ENCODE results near the gene TIGD6.
"Not testable (repeated sequence)": the region's sequence is repeated elsewhere in the genome, so short reads cannot be mapped to it uniquely, and the experiment has no call there.

The TIGD6 gene

GRCh38 chr5:150034662-150035061, 34.2 kb upstream of the TIGD6 start:
- no peaks in the 10 kb centered on the region for H3K27me3 ChIP-seq (ENCODE audit: insufficient read depth, low read length, poor library complexity, severe bottlenecking)
- TF ChIP-seq EZH2phosphoT487 (IDR thresholded peaks at IDR 0.05; ENCODE audit: borderline replicate concordance) (no peak), CTCF (conservative IDR thresholded peaks at IDR 0.05; ENCODE audit: low read length) (no peak)
- H3K4me2 ChIP-seq (ENCODE audit: low read depth, low read length, poor library complexity, severe bottlenecking) = no peak overlapping the region
- H3K9ac ChIP-seq (ENCODE audit: low read depth, low read length, poor library complexity, severe bottlenecking) = no peak overlapping the region
- no peaks in the 10 kb centered on the region for H4K20me1 ChIP-seq (ENCODE audit: insufficient read depth, low read length, poor library complexity, severe bottlenecking)
- no peaks in the 10 kb centered on the region for H3K4me1 ChIP-seq (ENCODE audit: insufficient read depth, low read length, poor library complexity, severe bottlenecking)
- H3F3A ChIP-seq (ENCODE audit: low read depth) = no peaks in the 10 kb centered on the region
- H3K36me3 ChIP-seq (ENCODE audit: insufficient read depth, low read length) = peaks cover 97% of the 10 kb centered on the region; the same call in 1 of the 2 replicates
- no peaks in the 10 kb centered on the region for H3K79me2 ChIP-seq (ENCODE audit: insufficient read depth, low read length)
- H2AFZ ChIP-seq (ENCODE audit: low read length) = no peak overlapping the region
- H3K4me3 ChIP-seq (ENCODE audit: low read length, poor library complexity, severe bottlenecking) = no peak overlapping the region
- H3K9me3 ChIP-seq (ENCODE audit: insufficient read depth, low read depth, low read length) = no peaks in the 10 kb centered on the region
- H3K9me2 ChIP-seq (replicated peaks; ENCODE audit: low read depth, low read length) = no peaks in the 10 kb centered on the region

- H3K9ac ChIP-seq (ENCODE audit: low read depth, low read length, poor library complexity, severe bottlenecking) = no peak overlapping the region
- H3K4me1 ChIP-seq (ENCODE audit: insufficient read depth, low read length, poor library complexity, severe bottlenecking) = no peaks in the 10 kb centered on the region
- H3K36me3 ChIP-seq (ENCODE audit: insufficient read depth, low read length) = peaks cover 96% of the 10 kb centered on the region; the same call in 1 of the 2 replicates
- H3K9me2 ChIP-seq (replicated peaks; ENCODE audit: low read depth, low read length) = no peaks in the 10 kb centered on the region
- H2AFZ ChIP-seq (ENCODE audit: low read length) = no peak overlapping the region
- no peak overlapping the region for H3K4me3 ChIP-seq (ENCODE audit: low read length, poor library complexity, severe bottlenecking)
- no peaks in the 10 kb centered on the region for H3K9me3 ChIP-seq (ENCODE audit: insufficient read depth, low read depth, low read length)
- H3F3A ChIP-seq (ENCODE audit: low read depth) = no peaks in the 10 kb centered on the region
- H4K20me1 ChIP-seq (ENCODE audit: insufficient read depth, low read length, poor library complexity, severe bottlenecking) = no peaks in the 10 kb centered on the region
- no peaks in the 10 kb centered on the region for H3K79me2 ChIP-seq (ENCODE audit: insufficient read depth, low read length)
- TF ChIP-seq CTCF (conservative IDR thresholded peaks at IDR 0.05; ENCODE audit: low read length) (no peak), EZH2phosphoT487 (IDR thresholded peaks at IDR 0.05; ENCODE audit: borderline replicate concordance) (no peak)
- no peaks in the 10 kb centered on the region for H3K27me3 ChIP-seq (ENCODE audit: insufficient read depth, low read length, poor library complexity, severe bottlenecking)
- no peak overlapping the region for H3K4me2 ChIP-seq (ENCODE audit: low read depth, low read length, poor library complexity, severe bottlenecking)
Observed at GRCh38 chr5:150033334-150033733, 32.9 kb upstream of the TIGD6 start.

- H3K27me3 ChIP-seq (ENCODE audit: insufficient read depth, low read length, poor library complexity, severe bottlenecking); H2AFZ ChIP-seq (ENCODE audit: low read length); H4K20me1 ChIP-seq (ENCODE audit: insufficient read depth, low read length, poor library complexity, severe bottlenecking); H3K9me3 ChIP-seq (ENCODE audit: insufficient read depth, low read depth, low read length); H3K79me2 ChIP-seq (ENCODE audit: insufficient read depth, low read length); H3K9me2 ChIP-seq (replicated peaks; ENCODE audit: low read depth, low read length); H3K4me3 ChIP-seq (ENCODE audit: low read length, poor library complexity, severe bottlenecking); H3K4me1 ChIP-seq (ENCODE audit: insufficient read depth, low read length, poor library complexity, severe bottlenecking); H3K9ac ChIP-seq (ENCODE audit: low read depth, low read length, poor library complexity, severe bottlenecking); H3K4me2 ChIP-seq (ENCODE audit: low read depth, low read length, poor library complexity, severe bottlenecking); H3F3A ChIP-seq (ENCODE audit: low read depth): not testable (repeated sequence)
- peaks cover 88% of the 10 kb centered on the region for H3K36me3 ChIP-seq (ENCODE audit: insufficient read depth, low read length)
Observed at GRCh38 chr5:150028047-150028446, 27.6 kb upstream of the TIGD6 start.

- H3K9me3 ChIP-seq (ENCODE audit: insufficient read depth, low read depth, low read length) = no peaks in the 10 kb centered on the region
- H3K4me1 ChIP-seq (ENCODE audit: insufficient read depth, low read length, poor library complexity, severe bottlenecking) = no peaks in the 10 kb centered on the region
- peaks cover 86% of the 10 kb centered on the region for H3K36me3 ChIP-seq (ENCODE audit: insufficient read depth, low read length)
- no peak overlapping the region for H3K4me2 ChIP-seq (ENCODE audit: low read depth, low read length, poor library complexity, severe bottlenecking)
- no peaks in the 10 kb centered on the region for H3K79me2 ChIP-seq (ENCODE audit: insufficient read depth, low read length)
- H3K9me2 ChIP-seq (replicated peaks; ENCODE audit: low read depth, low read length) = no peaks in the 10 kb centered on the region
- H2AFZ ChIP-seq (ENCODE audit: low read length) = no peak overlapping the region
- H3F3A ChIP-seq (ENCODE audit: low read depth) = no peaks in the 10 kb centered on the region
- H3K9ac ChIP-seq (ENCODE audit: low read depth, low read length, poor library complexity, severe bottlenecking) = no peak overlapping the region
- no peak overlapping the region for H3K4me3 ChIP-seq (ENCODE audit: low read length, poor library complexity, severe bottlenecking)
- H3K27me3 ChIP-seq (ENCODE audit: insufficient read depth, low read length, poor library complexity, severe bottlenecking) = no peaks in the 10 kb centered on the region
- TF ChIP-seq EZH2phosphoT487 (IDR thresholded peaks at IDR 0.05; ENCODE audit: borderline replicate concordance) (no peak), CTCF (conservative IDR thresholded peaks at IDR 0.05; ENCODE audit: low read length) (no peak)
- no peaks in the 10 kb centered on the region for H4K20me1 ChIP-seq (ENCODE audit: insufficient read depth, low read length, poor library complexity, severe bottlenecking)
Observed at GRCh38 chr5:150026682-150027172, 26.3 kb upstream of the TIGD6 start.

Measured in Loucy (cell line).